HFF-Myc (cell line): ENCODE data around the gene KIR3DL2.
"Not testable (repeated sequence)": the region's sequence is repeated elsewhere in the genome, so short reads cannot be mapped to it uniquely, and the experiment has no call there.

Experiments
- DNase-seq: peaks from one replicate; pipeline ENCODE4 v3.0.0-alpha.2; 2011; ENCODE audit warnings: low read depth; ENCODE audit errors: extremely low read depth
- H3K4me3 ChIP-seq: replicated peaks from 2 replicates; pipeline ENCODE4 v1.5.1; 2011; ENCODE audit warnings: low read depth, mild to moderate bottlenecking, control low read depth, low read length
- TF ChIP-seq, protein P1 (sequence below): IDR thresholded peaks from 2 replicates; pipeline ENCODE4 v1.5.1; 2012; ENCODE audit warnings: mild to moderate bottlenecking, low read depth, low read length, control low read depth; ENCODE audit errors: missing control alignments

KIR3DL2 gene

DNA sequence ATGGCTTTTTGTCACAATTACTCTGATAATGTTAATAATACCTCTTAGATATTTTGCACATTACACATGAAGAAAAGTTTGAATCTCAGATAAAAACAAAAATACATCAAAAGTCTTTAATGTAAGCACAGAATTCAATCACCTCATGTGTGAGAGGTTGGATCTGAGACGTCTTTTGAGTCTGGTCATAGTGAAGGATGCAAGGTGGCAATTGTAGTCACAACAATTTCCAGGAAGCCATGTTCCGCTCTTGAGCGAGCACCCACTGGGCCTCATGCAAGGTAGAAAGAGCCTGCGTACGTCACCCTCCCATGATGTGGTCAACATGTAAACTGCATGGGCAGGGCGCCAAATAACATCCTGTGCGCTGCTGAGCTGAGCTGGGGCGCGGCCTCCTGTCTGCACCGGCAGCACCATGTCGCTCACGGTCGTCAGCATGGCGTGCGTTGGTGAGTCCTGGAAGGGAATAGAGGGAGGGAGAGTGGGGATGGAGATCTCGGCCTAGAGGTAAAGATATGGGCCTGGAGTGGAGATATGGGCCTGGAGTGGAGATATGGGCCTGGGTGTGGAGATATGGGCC lies at the start of gene KIR3DL2:
TSS of gene KIR3DL2 (plus strand) at position 383 of the 580 bp plus-strand sequence. CDS start at position 416, 33 bp downstream.
- DNase-seq, H3K4me3 ChIP-seq: not testable (repeated sequence)

DNA sequence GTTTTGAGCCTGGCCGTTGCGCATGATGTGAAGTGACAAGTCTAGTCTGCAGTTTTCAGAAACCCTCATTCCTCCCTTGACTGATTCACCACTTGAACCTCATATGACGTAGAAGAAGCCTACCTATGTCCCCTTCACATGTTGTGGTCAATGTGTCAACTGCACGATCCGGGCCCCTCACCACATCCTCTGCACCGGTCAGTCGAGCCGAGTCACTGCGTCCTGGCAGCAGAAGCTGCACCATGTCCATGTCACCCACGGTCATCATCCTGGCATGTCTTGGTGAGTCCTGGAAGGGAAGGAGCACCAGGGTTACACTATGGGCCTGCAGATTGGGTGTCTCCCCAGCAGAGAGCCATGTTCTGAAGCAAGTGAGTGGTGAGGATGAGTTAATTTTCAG lies 46.8 kb upstream of the KIR3DL2 start, which contains the start of gene KIR2DL4:
TSS of gene KIR2DL4 (plus strand) at position 201 of the 400 bp plus-strand sequence. CDS start at position 243, 42 bp downstream.
- DNase-seq: no peak
- H3K4me3 ChIP-seq: no peak within 1 kb of the TSS
- TF ChIP-seq, protein P1, sequence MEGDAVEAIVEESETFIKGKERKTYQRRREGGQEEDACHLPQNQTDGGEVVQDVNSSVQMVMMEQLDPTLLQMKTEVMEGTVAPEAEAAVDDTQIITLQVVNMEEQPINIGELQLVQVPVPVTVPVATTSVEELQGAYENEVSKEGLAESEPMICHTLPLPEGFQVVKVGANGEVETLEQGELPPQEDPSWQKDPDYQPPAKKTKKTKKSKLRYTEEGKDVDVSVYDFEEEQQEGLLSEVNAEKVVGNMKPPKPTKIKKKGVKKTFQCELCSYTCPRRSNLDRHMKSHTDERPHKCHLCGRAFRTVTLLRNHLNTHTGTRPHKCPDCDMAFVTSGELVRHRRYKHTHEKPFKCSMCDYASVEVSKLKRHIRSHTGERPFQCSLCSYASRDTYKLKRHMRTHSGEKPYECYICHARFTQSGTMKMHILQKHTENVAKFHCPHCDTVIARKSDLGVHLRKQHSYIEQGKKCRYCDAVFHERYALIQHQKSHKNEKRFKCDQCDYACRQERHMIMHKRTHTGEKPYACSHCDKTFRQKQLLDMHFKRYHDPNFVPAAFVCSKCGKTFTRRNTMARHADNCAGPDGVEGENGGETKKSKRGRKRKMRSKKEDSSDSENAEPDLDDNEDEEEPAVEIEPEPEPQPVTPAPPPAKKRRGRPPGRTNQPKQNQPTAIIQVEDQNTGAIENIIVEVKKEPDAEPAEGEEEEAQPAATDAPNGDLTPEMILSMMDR: no peak

DNA sequence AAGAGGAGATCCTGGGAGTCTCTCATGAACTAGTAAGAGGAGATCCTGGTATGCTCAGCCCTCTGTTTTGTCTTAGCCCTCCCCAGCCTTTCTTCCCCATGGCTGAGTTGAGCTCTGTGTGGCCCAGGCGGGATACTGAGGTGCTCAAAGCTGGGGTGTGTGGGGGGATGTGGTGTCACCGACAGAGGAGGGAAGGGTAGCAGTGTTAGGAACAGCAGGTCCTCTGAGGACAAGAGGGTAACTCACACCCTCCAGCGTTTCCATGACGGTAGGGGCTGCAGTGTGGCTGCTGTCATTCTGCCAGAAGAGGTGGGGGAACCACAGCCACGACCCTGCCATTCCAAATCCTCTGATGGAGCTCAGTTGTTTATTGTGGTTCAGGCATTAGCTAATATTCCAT lies 46.1 kb upstream of the KIR3DL2 start:
- no peak for DNase-seq
- no peak overlapping the region for H3K4me3 ChIP-seq
- TF ChIP-seq, protein P1: no peak

DNA sequence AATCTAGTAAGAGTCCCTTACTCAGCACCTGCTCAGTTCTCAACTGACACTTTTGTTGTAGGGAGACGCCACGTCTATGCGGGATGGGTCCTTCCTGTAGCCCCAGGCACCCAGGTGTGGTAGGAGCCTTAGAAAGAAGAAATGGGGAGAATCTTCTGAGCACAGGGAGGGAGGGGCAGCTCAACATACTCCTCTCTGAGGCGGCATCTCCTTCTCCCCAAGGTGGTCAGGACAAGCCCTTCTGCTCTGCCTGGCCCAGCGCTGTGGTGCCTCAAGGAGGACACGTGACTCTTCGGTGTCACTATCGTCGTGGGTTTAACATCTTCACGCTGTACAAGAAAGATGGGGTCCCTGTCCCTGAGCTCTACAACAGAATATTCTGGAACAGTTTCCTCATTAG lies 45.7 kb upstream of the KIR3DL2 start:
- TF ChIP-seq, protein P1: no peak
- no peak for DNase-seq
- no peak overlapping the region for H3K4me3 ChIP-seq

DNA sequence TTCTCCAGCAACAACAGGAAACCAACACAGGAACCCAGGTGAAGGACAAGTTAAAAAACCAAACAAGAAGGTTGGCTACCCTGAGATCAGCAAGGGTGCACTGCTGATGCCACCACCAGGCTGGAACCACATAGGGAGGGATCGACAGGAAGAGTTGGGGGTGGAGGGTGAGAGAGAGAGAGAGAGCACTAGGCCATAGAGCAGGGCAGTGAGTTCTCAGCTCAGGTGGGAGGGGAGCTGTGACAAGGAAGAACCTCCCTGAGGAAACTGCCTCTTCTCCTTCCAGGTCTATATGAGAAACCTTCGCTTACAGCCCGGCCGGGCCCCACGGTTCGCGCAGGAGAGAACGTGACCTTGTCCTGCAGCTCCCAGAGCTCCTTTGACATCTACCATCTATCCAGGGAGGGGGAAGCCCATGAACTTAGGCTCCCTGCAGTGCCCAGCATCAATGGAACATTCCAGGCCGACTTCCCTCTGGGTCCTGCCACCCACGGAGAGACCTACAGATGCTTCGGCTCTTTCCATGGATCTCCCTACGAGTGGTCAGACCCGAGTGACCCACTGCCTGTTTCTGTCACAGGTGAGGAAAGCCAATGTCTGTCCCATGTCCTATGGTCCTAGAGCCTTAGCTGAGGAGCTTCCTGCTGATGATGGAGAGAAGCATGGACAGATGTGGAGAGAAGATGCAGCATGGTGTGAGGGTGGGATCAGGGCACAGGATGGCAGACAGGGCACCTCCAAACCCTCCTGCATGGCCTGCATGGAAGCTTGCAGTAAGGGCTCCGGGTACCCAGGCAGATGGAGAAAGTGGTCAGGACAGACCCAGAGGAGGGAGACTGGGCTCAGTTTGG lies 44.4 kb upstream of the KIR3DL2 start:
- H3K4me3 ChIP-seq: no peak overlapping the region
- DNase-seq: no peak
- TF ChIP-seq, protein P1: no peak

DNA sequence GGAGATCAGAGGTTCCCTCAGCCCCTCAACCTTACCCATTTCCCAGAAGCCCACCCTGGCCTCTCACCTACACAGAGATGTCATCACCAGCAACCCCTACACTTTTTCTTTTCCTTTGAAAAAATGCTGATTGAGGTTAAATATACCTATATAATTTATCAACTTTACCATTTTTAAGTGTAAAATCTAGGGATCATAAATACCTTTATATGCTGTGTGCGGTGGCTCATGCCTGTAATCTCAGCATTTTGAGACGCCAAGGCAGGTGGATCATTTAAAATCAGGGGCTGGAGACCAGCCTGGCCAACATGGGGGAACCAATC lies 43.8 kb upstream of the KIR3DL2 start:
- TF ChIP-seq, protein P1: no peak
- DNase-seq: no peak
- no peak overlapping the region for H3K4me3 ChIP-seq

DNA sequence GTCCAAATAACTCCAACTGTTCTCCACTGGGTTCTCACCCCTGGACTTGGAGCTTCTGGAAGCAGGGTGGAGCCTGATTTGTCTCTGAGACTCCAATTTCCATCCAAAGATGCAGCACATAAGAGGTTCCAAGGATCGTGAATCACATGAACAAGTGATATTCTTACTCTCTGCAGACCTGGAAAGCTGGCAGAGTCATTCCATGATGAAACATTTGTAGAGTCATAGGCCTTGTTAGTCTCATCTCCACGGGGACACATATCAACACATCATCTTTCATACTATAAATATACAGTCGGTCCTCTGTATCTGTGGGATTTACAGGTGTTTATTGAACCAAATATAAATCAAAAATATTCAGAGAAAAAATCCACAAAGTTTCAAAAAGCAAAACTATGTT lies 35.7 kb upstream of the KIR3DL2 start:
- H3K4me3 ChIP-seq, DNase-seq: not testable (repeated sequence)

DNA sequence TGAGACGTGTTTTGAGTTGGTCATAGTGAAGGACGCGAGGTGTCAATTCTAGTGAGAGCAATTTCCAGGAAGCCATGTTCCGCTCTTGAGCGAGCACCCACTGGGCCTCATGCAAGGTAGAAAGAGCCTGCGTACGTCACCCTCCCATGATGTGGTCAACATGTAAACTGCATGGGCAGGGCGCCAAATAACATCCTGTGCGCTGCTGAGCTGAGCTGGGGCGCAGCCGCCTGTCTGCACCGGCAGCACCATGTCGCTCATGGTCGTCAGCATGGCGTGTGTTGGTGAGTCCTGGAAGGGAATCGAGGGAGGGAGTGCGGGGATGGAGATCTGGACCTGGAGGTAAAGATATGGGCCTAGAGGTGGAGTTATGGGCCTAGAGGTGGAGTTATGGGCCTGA lies 34.0 kb upstream of the KIR3DL2 start, which contains the start of gene KIR3DL1:
TSS of gene KIR3DL1 (plus strand) at position 218 of the 400 bp plus-strand sequence.
- not testable (repeated sequence) for DNase-seq, H3K4me3 ChIP-seq
